SH-SY5Y (cell line): ENCODE data around the gene AGO1.

Source experiments
- GATA2 ChIP-seq: IDR thresholded peaks from 2 replicates; pipeline ENCODE4 v1.6.1; 2011; ENCODE audit warnings: mild to moderate bottlenecking, low read depth, low read length
- GATA3 ChIP-seq: IDR thresholded peaks from 2 replicates; pipeline ENCODE4 v1.6.1; 2011; ENCODE audit warnings: low read depth, mild to moderate bottlenecking, low read length, moderate library complexity

DNA sequence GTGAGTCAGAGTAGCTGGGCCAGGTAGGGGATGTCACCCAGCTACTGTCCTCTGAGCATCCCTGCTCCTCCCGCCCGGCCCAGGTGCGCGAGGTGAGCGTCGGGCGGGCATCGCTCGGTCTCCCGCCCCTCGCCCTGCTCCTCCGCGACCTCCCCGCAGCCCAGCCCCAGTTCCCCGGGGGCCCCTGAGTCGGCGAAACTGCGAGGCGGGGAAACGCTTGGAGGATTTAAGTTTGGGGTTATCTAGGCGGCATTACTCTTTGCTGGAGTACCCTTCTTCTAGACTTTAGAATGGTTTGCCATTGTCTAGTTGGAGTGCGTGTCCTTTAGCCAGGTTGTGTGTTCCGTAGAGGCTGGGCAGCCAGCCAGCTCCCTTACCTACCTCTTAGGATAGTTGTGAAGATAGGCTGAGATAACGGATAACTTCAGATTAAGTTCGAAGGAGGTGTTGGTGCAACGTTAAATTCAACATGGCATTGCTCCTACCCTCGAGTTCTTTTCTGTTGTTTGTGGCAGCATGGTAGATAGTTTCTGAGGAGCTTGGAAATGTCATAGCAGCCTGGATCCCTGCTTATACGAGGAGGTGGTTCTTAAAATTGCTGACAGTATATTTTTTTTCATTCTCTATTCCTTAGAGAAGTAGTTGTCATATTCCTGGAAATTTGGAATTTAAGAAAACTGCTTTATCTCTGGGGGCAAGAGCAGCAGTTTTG, 48.6 kb downstream of the AGO1 start:
- TF ChIP-seq GATA2 (no peak), GATA3 (no peak)
